BJ (cell line): ENCODE data around the gene CSF2. TPM values are rescaled to one million over a fixed set of nuclear protein-coding genes. Genes with fewer than 3 reads are reported as not detected.

Experiments used
- CTCF ChIA-PET: fragments of 350-600 bp; formaldehyde crosslinking; extraction: SDS; loops from one replicate; lab custom pipeline; 2021; ENCODE audit warnings: antibody characterized with exemption, inconsistent platforms; lab: Yijun Ruan, JAX
- POLR2A ChIA-PET: fragments of 300-600 bp; sonication (Branson Sonifier 250); formaldehyde crosslinking; extraction: SDS; loops from one replicate; lab custom pipeline; 2021; ENCODE audit warnings: antibody characterized with exemption; lab: Charles Lee
- DNase-seq: peaks from one replicate; pipeline ENCODE4 v3.0.0-alpha.2; 2011; ENCODE audit warnings: low read depth
- H3K27me3 ChIP-seq: 2 replicates; pipeline ENCODE4 v1.6.0; 2011; ENCODE audit warnings: low read length; ENCODE audit not compliant: control insufficient read depth, insufficient read depth
- H3K36me3 ChIP-seq: 2 replicates; pipeline ENCODE4 v1.5.1; 2011; ENCODE audit warnings: low read length; ENCODE audit not compliant: control insufficient read depth, insufficient read depth
- H3K4me3 ChIP-seq: 2 replicates; pipeline ENCODE4 v1.5.1; 2011; ENCODE audit warnings: low read depth, mild to moderate bottlenecking, control low read depth, low read length
- CTCF ChIP-seq: IDR thresholded peaks from 2 replicates; pipeline ENCODE4 v1.5.1; 2011; ENCODE audit warnings: low read depth, mild to moderate bottlenecking, control low read depth, inconsistent platforms, low read length, moderate library complexity; ENCODE audit not compliant: insufficient read depth
- polyA plus RNA-seq: library from polyadenylated mRNA; depleted of rRNA; stranded (reverse); fragments of >200 nt; gene quantifications from 2 replicates; pipeline ENCODE4 v1.2.3, GENCODE V29; 2011

CSF2 gene
- polyA plus RNA-seq, 1 experiment: not detected

GRCh38 chr5:132101385-132101880 lies 27.8 kb downstream of the CSF2 start:
- TF ChIP-seq CTCF: no peak

GRCh38 chr5:132102101-132102701 lies 28.6 kb downstream of the CSF2 start:
- ChIA-PET POLR2A (no interaction called here), CTCF (interaction anchor here (1.0 to 1.9 kb wide), 4 partner anchors 8 to 38 kb away, joined by 3 to 6 read pairs (median 4); no protein-coding TSS in a partner anchor)

More at GRCh38 chr5:132101385-132101880, 27.8 kb downstream of the CSF2 start:
- no peak for DNase-seq
- POLR2A ChIA-PET: no interaction called here
- CTCF ChIA-PET: interaction anchor here (1.2 kb wide), 1 partner anchor 38 kb away, joined by 3 read pairs; no protein-coding TSS in a partner anchor
- no peak overlapping the region for H3K4me3 ChIP-seq
- H3K27me3 ChIP-seq: no peaks in the 10 kb centered on the region
- no peaks in the 10 kb centered on the region for H3K36me3 ChIP-seq

GRCh38 chr5:132102944-132103331 lies 29.3 kb downstream of the CSF2 start:
- H3K4me3 ChIP-seq: no peak overlapping the region
- ChIA-PET CTCF (interaction anchor here (1.0 to 1.9 kb wide), 3 partner anchors 9 to 38 kb away, joined by 3 to 6 read pairs (median 5); no protein-coding TSS in a partner anchor), POLR2A (no interaction called here)
- no peaks in the 10 kb centered on the region for H3K36me3 ChIP-seq
- no peak for TF ChIP-seq CTCF
- DNase-seq: no peak
- H3K27me3 ChIP-seq: no peaks in the 10 kb centered on the region

More at GRCh38 chr5:132102101-132102701, 28.6 kb downstream of the CSF2 start:
- TF ChIP-seq CTCF: no peak
- no peaks in the 10 kb centered on the region for H3K27me3 ChIP-seq
- no peaks in the 10 kb centered on the region for H3K36me3 ChIP-seq
- DNase-seq: no peak
- H3K4me3 ChIP-seq: no peak overlapping the region

GRCh38 chr5:132103332-132103951 lies 29.9 kb downstream of the CSF2 start:
- Histone ChIP-seq H3K27me3 (no peaks in the 10 kb centered on the region), H3K4me3 (no peak overlapping the region), H3K36me3 (no peaks in the 10 kb centered on the region)
- peak; percentile 25; the same call in 1 of the 2 replicates for TF ChIP-seq CTCF
- peak; percentile 85 for DNase-seq
- POLR2A ChIA-PET: no interaction called here
- CTCF ChIA-PET: interaction anchor here (1.0 to 1.9 kb wide), 3 partner anchors 10 to 38 kb away, joined by 3 to 6 read pairs (median 5); no protein-coding TSS in a partner anchor

GRCh38 chr5:132103969-132104391 lies 30.4 kb downstream of the CSF2 start:
- no peak for DNase-seq
- CTCF ChIA-PET: interaction anchor here (1.5 to 1.9 kb wide), 3 partner anchors 10 to 41 kb away, joined by 4 to 6 read pairs (median 5); no protein-coding TSS in a partner anchor
- Histone ChIP-seq H3K27me3 (no peaks in the 10 kb centered on the region), H3K36me3 (no peaks in the 10 kb centered on the region), H3K4me3 (no peak overlapping the region)
- POLR2A ChIA-PET: no interaction called here
- TF ChIP-seq CTCF: no peak
